GM12878 (cell line): ENCODE measurements around the gene TMEM214. TPM values are rescaled to one million over a fixed set of nuclear protein-coding genes. Genes with fewer than 3 reads are reported as not detected.

Source experiments
- ASH2L ChIP-seq: fragments of 300-600, 200-600 bp; sonication (generic); IDR thresholded peaks from 2 replicates; pipeline ENCODE4 v1.6.1; 2017; ENCODE audit warnings: low read depth, mild to moderate bottlenecking, borderline replicate concordance
- ATF7 ChIP-seq: fragments of 450-650 bp; IDR thresholded peaks from 2 replicates; pipeline ENCODE4 v1.6.1; 2016; ENCODE audit warnings: low read depth, mild to moderate bottlenecking
- BHLHE40 ChIP-seq, 2 experiments: fragments of 450-650 bp in 1 of 2; IDR thresholded peaks; 2 replicates each; pipeline ENCODE4 v1.6.1; 2011 to 2017; ENCODE audit warnings: low read depth in 2 of 2, borderline replicate concordance in 1 of 2, improper control_type of control experiment in 1 of 2, low read length in 1 of 2, mild to moderate bottlenecking in 1 of 2
- BMI1 ChIP-seq: fragments of 450-650 bp; IDR thresholded peaks from 2 replicates; pipeline ENCODE4 v1.6.1; 2016; ENCODE audit warnings: mild to moderate bottlenecking, moderate library complexity, borderline replicate concordance
- CHD1 ChIP-seq: IDR thresholded peaks from 2 replicates; pipeline ENCODE4 v1.6.1; 2012; ENCODE audit warnings: low read depth, low read length, improper control_type of control experiment
- CREB1 ChIP-seq: IDR thresholded peaks from 2 replicates; pipeline ENCODE4 v1.6.1; 2012; ENCODE audit warnings: low read depth, mild to moderate bottlenecking, inconsistent platforms
- EP300 ChIP-seq, 2 experiments: fragments of 150-350 bp in 1 of 2; IDR thresholded peaks; 2 replicates each; pipeline ENCODE4 v1.6.1; 2011 to 2012; ENCODE audit warnings: low read depth in 2 of 2, low read length in 2 of 2, borderline replicate concordance in 1 of 2, improper control_type of control experiment in 1 of 2, inconsistent platforms in 1 of 2; ENCODE audit not compliant: control insufficient read depth in 1 of 2
- ETV6 ChIP-seq, 2 experiments: fragments of 450-650 bp in 1 of 2; IDR thresholded peaks in 1 of 2; conservative IDR thresholded peaks in 1 of 2; 2 replicates each; pipeline ENCODE4 v1.6.1; 2014; ENCODE audit warnings: antibody characterized with exemption in 1 of 2, borderline replicate concordance in 1 of 2, low read depth in 1 of 2, mild to moderate bottlenecking in 1 of 2, moderate library complexity in 1 of 2
- JUNB ChIP-seq: IDR thresholded peaks from 2 replicates; pipeline ENCODE4 v1.6.1; 2016; ENCODE audit warnings: antibody characterized with exemption, mild to moderate bottlenecking
- JUND ChIP-seq: IDR thresholded peaks from 2 replicates; pipeline ENCODE4 v1.6.1; 2012; ENCODE audit warnings: low read depth, mild to moderate bottlenecking, low read length, improper control_type of control experiment, moderate library complexity
- NBN ChIP-seq: fragments of 450-650 bp; IDR thresholded peaks from 2 replicates; pipeline ENCODE4 v1.6.1; 2016
- NR2C1 ChIP-seq: fragments of 450-650 bp; IDR thresholded peaks from 2 replicates; pipeline ENCODE4 v1.6.1; 2017; ENCODE audit warnings: antibody characterized with exemption, mild to moderate bottlenecking, moderate library complexity
- PAX5 ChIP-seq: IDR thresholded peaks from 2 replicates; pipeline ENCODE4 v1.6.1; 2011; ENCODE audit warnings: low read depth, low read length, borderline replicate concordance
- POLR2AphosphoS2 ChIP-seq: IDR thresholded peaks from 2 replicates; pipeline ENCODE4 v1.6.1; 2011; ENCODE audit warnings: low read depth, mild to moderate bottlenecking, low read length, improper control_type of control experiment, moderate library complexity
- RUNX3 ChIP-seq: IDR thresholded peaks from 2 replicates; pipeline ENCODE4 v1.6.1; 2012; ENCODE audit warnings: low read length, inconsistent platforms
- TCF7 ChIP-seq: IDR thresholded peaks from 2 replicates; pipeline ENCODE4 v1.6.1; 2014; ENCODE audit warnings: antibody characterized with exemption, borderline replicate concordance
- ZNF384 ChIP-seq: IDR thresholded peaks from 2 replicates; pipeline ENCODE4 v1.6.1; 2012; ENCODE audit warnings: low read depth, mild to moderate bottlenecking, low read length, improper control_type of control experiment, borderline replicate concordance
- polyA plus RNA-seq, 11 experiments: library from polyadenylated mRNA; depleted of rRNA in 4 of 11; unstranded in 6 of 11; stranded (reverse) in 5 of 11; fragments of >200 nt; fragmentation: Nextera tagmentation in 4 of 11; fragmentation: Illumina TruSeq in 1 of 11; extraction: Ambion mirVana in 4 of 11; extraction: Trizol in 1 of 11; gene quantifications; 1 replicate in 1 of 11; 2 replicates in 10 of 11; pipeline versions ENCODE4 v1.2.1 to v1.2.3, GENCODE V29; 2011 to 2016; ENCODE audit warnings: inconsistent platforms in 2 of 11, missing spikeins in 2 of 11, low read depth in 1 of 11
- total RNA-seq, 4 experiments: library from RNA; depleted of rRNA in 3 of 4; stranded (reverse); fragments of >200 nt in 3 of 4; fragmentation: Illumina TruSeq in 1 of 4; extraction: Trizol in 1 of 4; gene quantifications; 2 replicates each; pipeline versions ENCODE4 v1.2.1 to v1.2.3, GENCODE V29; 2013 to 2021
- TF ChIP-seq, protein P1 (sequence below): fragments of 450-650 bp; formaldehyde crosslinking; IDR thresholded peaks from 2 replicates; pipeline ENCODE4 v1.5.0; 2022; ENCODE audit warnings: mild to moderate bottlenecking, missing genetic modification characterization
- TF ChIP-seq, protein P2 (sequence below): fragments of 450-650 bp; IDR thresholded peaks from 2 replicates; pipeline ENCODE4 v1.6.1; 2014; ENCODE audit warnings: mild to moderate bottlenecking
- TF ChIP-seq, protein P3 (sequence below): fragments of 450-650 bp; IDR thresholded peaks from 2 replicates; pipeline ENCODE4 v1.6.1; 2017; ENCODE audit warnings: borderline replicate concordance
- TF ChIP-seq, protein P4 (sequence below): fragments of 450-650 bp; conservative IDR thresholded peaks from 2 replicates; pipeline ENCODE4 v1.6.1; 2017; ENCODE audit warnings: mild to moderate bottlenecking, moderate library complexity

Gene TMEM214
- total and polyA plus RNA-seq, 10 of the 15 experiments (the other 5 are each of a cell fraction or from before 2014, with no cell fraction given): 10.4 to 79.2 (median 45.0) TPM

DNA sequence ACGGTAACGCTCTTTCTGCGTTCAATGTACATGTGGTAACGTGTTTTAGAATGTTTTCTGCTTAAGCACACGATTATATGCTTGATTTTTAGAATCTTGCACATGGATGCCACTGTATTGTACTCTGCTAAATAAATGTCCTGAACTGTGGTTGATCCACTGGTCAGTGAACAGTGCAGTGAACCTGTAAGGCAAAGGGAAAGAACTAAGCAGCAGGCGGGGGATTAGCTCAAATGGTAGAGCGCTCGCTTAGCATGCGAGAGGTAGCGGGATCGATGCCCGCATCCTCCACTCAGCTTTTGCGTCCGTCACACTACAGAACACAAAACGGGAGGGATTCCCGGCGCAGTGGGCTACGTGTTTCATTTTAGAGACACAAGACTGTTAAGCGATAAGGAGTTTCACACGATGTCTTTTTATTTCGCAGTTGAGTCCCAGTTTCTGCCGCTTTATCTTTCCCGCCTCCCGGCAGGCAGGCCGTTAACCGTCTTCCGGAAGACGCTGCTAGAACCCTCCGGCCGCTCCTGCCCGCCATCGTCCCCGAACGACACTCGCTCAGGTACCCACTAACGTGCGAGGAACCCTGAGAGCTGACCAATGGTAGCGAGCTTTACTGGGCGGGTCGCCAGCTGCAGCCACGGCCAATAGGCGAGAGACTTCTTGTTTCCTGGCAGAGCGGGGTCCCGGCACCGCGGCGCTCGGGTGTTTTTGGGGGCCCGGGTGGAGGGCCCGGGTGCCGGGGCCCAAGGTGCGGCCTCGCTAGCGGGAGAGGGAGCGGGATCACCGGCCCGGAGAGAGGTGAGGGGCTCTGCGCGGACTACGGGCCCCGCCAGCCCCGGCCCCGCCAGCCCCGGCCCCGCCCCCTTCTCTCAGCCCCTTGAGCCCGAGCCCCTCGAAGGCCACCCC lies 18.5 kb downstream of the TMEM214 start, which contains the start of gene AGBL5 (continued):
- TF ChIP-seq BHLHE40 (IDR thresholded peaks at IDR 0.05; ENCODE audit: borderline replicate concordance in 1 of 2, low read depth in 2 of 2, low read length in 1 of 2): peak; percentile 49 to 74; a peak in 1 of 4 replicates
- peak; percentile 6; the same call in 1 of the 2 replicates for TF ChIP-seq JUNB
- TF ChIP-seq PAX5: peak; percentile 8; the same call in 1 of the 2 replicates
- TF ChIP-seq ASH2L: no peak
- TF ChIP-seq EP300 (IDR thresholded peaks at IDR 0.05; ENCODE audit: borderline replicate concordance in 1 of 2, control insufficient read depth in 1 of 2, low read depth in 2 of 2, low read length in 2 of 2): no peak; a peak in 1 of 4 replicates
- TF ChIP-seq ETV6 (conservative IDR thresholded peaks at IDR 0.05 in 1 of 2, IDR thresholded peaks at IDR 0.05 in 1 of 2; ENCODE audit: borderline replicate concordance in 1 of 2, low read depth in 1 of 2): no peak
- TF ChIP-seq, protein P1, sequence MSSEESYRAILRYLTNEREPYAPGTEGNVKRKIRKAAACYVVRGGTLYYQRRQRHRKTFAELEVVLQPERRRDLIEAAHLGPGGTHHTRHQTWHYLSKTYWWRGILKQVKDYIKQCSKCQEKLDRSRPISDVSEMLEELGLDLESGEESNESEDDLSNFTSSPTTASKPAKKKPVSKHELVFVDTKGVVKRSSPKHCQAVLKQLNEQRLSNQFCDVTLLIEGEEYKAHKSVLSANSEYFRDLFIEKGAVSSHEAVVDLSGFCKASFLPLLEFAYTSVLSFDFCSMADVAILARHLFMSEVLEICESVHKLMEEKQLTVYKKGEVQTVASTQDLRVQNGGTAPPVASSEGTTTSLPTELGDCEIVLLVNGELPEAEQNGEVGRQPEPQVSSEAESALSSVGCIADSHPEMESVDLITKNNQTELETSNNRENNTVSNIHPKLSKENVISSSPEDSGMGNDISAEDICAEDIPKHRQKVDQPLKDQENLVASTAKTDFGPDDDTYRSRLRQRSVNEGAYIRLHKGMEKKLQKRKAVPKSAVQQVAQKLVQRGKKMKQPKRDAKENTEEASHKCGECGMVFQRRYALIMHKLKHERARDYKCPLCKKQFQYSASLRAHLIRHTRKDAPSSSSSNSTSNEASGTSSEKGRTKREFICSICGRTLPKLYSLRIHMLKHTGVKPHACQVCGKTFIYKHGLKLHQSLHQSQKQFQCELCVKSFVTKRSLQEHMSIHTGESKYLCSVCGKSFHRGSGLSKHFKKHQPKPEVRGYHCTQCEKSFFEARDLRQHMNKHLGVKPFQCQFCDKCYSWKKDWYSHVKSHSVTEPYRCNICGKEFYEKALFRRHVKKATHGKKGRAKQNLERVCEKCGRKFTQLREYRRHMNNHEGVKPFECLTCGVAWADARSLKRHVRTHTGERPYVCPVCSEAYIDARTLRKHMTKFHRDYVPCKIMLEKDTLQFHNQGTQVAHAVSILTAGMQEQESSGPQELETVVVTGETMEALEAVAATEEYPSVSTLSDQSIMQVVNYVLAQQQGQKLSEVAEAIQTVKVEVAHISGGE (CRISPR knock-in tag): peak; percentile 54
- peak; percentile 85; the same call in 1 of the 2 replicates for TF ChIP-seq TCF7
- 0 out of 2 replicates have a peak, but pooled peaks have one; percentile 8 for TF ChIP-seq JUND
- TF ChIP-seq, protein P2, sequence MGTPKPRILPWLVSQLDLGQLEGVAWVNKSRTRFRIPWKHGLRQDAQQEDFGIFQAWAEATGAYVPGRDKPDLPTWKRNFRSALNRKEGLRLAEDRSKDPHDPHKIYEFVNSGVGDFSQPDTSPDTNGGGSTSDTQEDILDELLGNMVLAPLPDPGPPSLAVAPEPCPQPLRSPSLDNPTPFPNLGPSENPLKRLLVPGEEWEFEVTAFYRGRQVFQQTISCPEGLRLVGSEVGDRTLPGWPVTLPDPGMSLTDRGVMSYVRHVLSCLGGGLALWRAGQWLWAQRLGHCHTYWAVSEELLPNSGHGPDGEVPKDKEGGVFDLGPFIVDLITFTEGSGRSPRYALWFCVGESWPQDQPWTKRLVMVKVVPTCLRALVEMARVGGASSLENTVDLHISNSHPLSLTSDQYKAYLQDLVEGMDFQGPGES: peak; percentile 53; the same call in 1 of the 2 replicates
- TF ChIP-seq CREB1: peak; percentile 54
- TF ChIP-seq, protein P3, sequence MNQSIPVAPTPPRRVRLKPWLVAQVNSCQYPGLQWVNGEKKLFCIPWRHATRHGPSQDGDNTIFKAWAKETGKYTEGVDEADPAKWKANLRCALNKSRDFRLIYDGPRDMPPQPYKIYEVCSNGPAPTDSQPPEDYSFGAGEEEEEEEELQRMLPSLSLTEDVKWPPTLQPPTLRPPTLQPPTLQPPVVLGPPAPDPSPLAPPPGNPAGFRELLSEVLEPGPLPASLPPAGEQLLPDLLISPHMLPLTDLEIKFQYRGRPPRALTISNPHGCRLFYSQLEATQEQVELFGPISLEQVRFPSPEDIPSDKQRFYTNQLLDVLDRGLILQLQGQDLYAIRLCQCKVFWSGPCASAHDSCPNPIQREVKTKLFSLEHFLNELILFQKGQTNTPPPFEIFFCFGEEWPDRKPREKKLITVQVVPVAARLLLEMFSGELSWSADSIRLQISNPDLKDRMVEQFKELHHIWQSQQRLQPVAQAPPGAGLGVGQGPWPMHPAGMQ: no peak
- peak; percentile 70; the same call in 1 of the 2 replicates for TF ChIP-seq RUNX3
- no peak; the same call in 1 of the 2 replicates for TF ChIP-seq ATF7
- no peak for TF ChIP-seq ZNF384
- peak; percentile 66 for TF ChIP-seq POLR2AphosphoS2
- TF ChIP-seq, protein P4, sequence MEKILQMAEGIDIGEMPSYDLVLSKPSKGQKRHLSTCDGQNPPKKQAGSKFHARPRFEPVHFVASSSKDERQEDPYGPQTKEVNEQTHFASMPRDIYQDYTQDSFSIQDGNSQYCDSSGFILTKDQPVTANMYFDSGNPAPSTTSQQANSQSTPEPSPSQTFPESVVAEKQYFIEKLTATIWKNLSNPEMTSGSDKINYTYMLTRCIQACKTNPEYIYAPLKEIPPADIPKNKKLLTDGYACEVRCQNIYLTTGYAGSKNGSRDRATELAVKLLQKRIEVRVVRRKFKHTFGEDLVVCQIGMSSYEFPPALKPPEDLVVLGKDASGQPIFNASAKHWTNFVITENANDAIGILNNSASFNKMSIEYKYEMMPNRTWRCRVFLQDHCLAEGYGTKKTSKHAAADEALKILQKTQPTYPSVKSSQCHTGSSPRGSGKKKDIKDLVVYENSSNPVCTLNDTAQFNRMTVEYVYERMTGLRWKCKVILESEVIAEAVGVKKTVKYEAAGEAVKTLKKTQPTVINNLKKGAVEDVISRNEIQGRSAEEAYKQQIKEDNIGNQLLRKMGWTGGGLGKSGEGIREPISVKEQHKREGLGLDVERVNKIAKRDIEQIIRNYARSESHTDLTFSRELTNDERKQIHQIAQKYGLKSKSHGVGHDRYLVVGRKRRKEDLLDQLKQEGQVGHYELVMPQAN: peak; percentile 61
- TF ChIP-seq CHD1: no peak
- TF ChIP-seq NBN: peak; percentile 96
- peak; percentile 52; the same call in 1 of the 2 replicates for TF ChIP-seq BMI1
- no peak for TF ChIP-seq NR2C1
